Kidney (tissue), 14 donors: Measurements from ENCODE around the gene ADH6. TPM values are rescaled to one million over a fixed set of nuclear protein-coding genes. Genes with fewer than 3 reads are reported as not detected.
"Not testable (repeated sequence)": the region's sequence is repeated elsewhere in the genome, so short reads cannot be mapped to it uniquely, and the experiment has no call there.

Experiments used
- DNase-seq, 5 donors: peaks; one replicate each; pipeline ENCODE4 v3.0.0-alpha.2; 2013 to 2020
- FAIRE-seq: peaks from 2 replicates; lab custom pipeline; 2012; peaks lifted over from hg19 to GRCh38; lab: Jason Lieb, UNC
- H3K27ac ChIP-seq, 2 donors: one replicate each; pipeline ENCODE4 v1.7.0; 2013; ENCODE audit warnings: low read depth in 2 of 2, low read length in 2 of 2, inconsistent platforms in 1 of 2
- H3K27me3 ChIP-seq: one replicate; pipeline ENCODE4 v1.7.1; 2013; ENCODE audit warnings: low read length, inconsistent platforms; ENCODE audit not compliant: control insufficient read depth, insufficient read depth
- H3K36me3 ChIP-seq, 3 donors: one replicate each; pipeline versions ENCODE4 v1.7.0 to v1.7.1; 2013; ENCODE audit warnings: low read length in 3 of 3, control low read depth in 1 of 3, inconsistent platforms in 1 of 3; ENCODE audit not compliant: insufficient read depth in 3 of 3, control insufficient read depth in 2 of 3
- H3K4me1 ChIP-seq, 3 donors: one replicate each; pipeline versions ENCODE4 v1.7.0 to v1.7.1; 2013; ENCODE audit warnings: low read length in 3 of 3, inconsistent platforms in 1 of 3, low read depth in 1 of 3; ENCODE audit not compliant: control insufficient read depth in 2 of 3, insufficient read depth in 2 of 3
- H3K4me3 ChIP-seq, 3 donors: one replicate each; pipeline versions ENCODE4 v1.7.0 to v1.8.1; 2013; ENCODE audit warnings: low read length in 3 of 3, control low read depth in 1 of 3, inconsistent platforms in 1 of 3
- H3K9ac ChIP-seq, 3 donors: one replicate each; pipeline versions ENCODE4 v1.7.0 to v1.7.1; 2013; ENCODE audit warnings: low read length in 3 of 3, control low read depth in 1 of 3, inconsistent platforms in 1 of 3
- H3K9me3 ChIP-seq, 3 donors: one replicate each; pipeline versions ENCODE4 v1.7.0 to v1.7.1; 2013; ENCODE audit warnings: low read length in 3 of 3, control low read depth in 1 of 3, inconsistent platforms in 1 of 3; ENCODE audit not compliant: control insufficient read depth in 2 of 3, insufficient read depth in 1 of 3
- CTCF ChIP-seq: IDR thresholded peaks from 3 replicates; pipeline ENCODE4 v1.5.1; 2012; ENCODE audit warnings: mild to moderate bottlenecking, moderate library complexity, borderline replicate concordance; ENCODE audit not compliant: insufficient read depth; ENCODE audit errors: extremely low read depth
- intact Hi-C: fragments of 100-400 bp; cut with DNase I; formaldehyde crosslinking; loops from one replicate; pipeline ENCODE4 v1.11.1; 2022
- polyA plus RNA-seq: library from polyadenylated mRNA; stranded (reverse); fragments of 350-450 nt; fragmentation: Illumina TruSeq; extraction: RNeasy Lipid Tissue Mini Kit (QIAGEN cat#74804); gene quantifications from one replicate; pipeline ENCODE4 v1.2.3, GENCODE V29; 2014; ENCODE audit warnings: low read depth, low replicate concordance; ENCODE audit not compliant: insufficient read depth
- total RNA-seq: library from RNA; stranded (reverse); fragmentation: NEBNext Ultra II Directional; extraction: Animal tissue kit (Norgen Biotek cat#: 25700); gene quantifications from one replicate; pipeline ENCODE4 v1.2.1, GENCODE V29; 2021
- donor health status: control.
- donor health status: control.
- donor health status: control.
- donor health status: control.
- donor health status: control.
- donor health status: DM: yes; HTN: yes; CAD: no.
- donor health status: Normal renal cell carcinoma (clear cell type).

Gene ADH6
- total and polyA plus RNA-seq, 2 donors from 2014 or later = 10.2 to 39.2 TPM

GRCh38 chr4:99248714-99249113 is 29.7 kb upstream of the ADH6 start:
- FAIRE-seq = no peak
- H3K27me3 ChIP-seq = no peaks in the 10 kb centered on the region
- no peak overlapping the region for H3K27ac ChIP-seq
- H3K4me1 ChIP-seq = no peaks in the 10 kb centered on the region
- TF ChIP-seq CTCF = no peak
- H3K9me3 ChIP-seq = peaks cover 0 to 9% (median 0%) of the 10 kb centered on the region in 3 donors
- DNase-seq = no peak
- intact Hi-C loops = no loop called here
- no peaks in the 10 kb centered on the region for H3K36me3 ChIP-seq
- H3K9ac ChIP-seq = no peak overlapping the region
- no peak overlapping the region for H3K4me3 ChIP-seq

GRCh38 chr4:99235955-99236354 is 16.9 kb upstream of the ADH6 start:
- H3K27ac ChIP-seq = no peak overlapping the region
- intact Hi-C loops = no loop called here
- H3K36me3 ChIP-seq = no peaks in the 10 kb centered on the region
- FAIRE-seq (no peak), DNase-seq (no peak)
- peaks cover 0 to 1% (median 0%) of the 10 kb centered on the region in 3 donors for H3K9me3 ChIP-seq
- no peak overlapping the region for H3K4me3 ChIP-seq
- no peaks in the 10 kb centered on the region for H3K4me1 ChIP-seq
- no peak for TF ChIP-seq CTCF
- no peak overlapping the region for H3K9ac ChIP-seq
- H3K27me3 ChIP-seq = no peaks in the 10 kb centered on the region

- DNase-seq = peak in 1 of 5 donors; percentile 1
- no peak overlapping the region for H3K27ac ChIP-seq
- TF ChIP-seq CTCF = no peak
- H3K4me1 ChIP-seq = no peaks in the 10 kb centered on the region
- no peaks in the 10 kb centered on the region for H3K36me3 ChIP-seq
- H3K9me3 ChIP-seq = peaks cover 0 to 2% (median 0%) of the 10 kb centered on the region in 3 donors
- FAIRE-seq = no peak
- H3K27me3 ChIP-seq = no peaks in the 10 kb centered on the region
- no peak overlapping the region for H3K4me3 ChIP-seq
- H3K9ac ChIP-seq = no peak overlapping the region
- intact Hi-C loops = no loop called here
Observed at GRCh38 chr4:99234331-99235010, 15.4 kb upstream of the ADH6 start.

GRCh38 chr4:99233397-99233796 is 14.4 kb upstream of the ADH6 start:
- H3K36me3 ChIP-seq, H3K4me3 ChIP-seq, H3K27me3 ChIP-seq, H3K9ac ChIP-seq, DNase-seq, H3K4me1 ChIP-seq, H3K9me3 ChIP-seq, FAIRE-seq, H3K27ac ChIP-seq, intact Hi-C loops: not testable (repeated sequence)

GRCh38 chr4:99228706-99229105 is 9.7 kb upstream of the ADH6 start:
- H3K36me3 ChIP-seq, H3K9ac ChIP-seq, FAIRE-seq, H3K27me3 ChIP-seq, intact Hi-C loops, DNase-seq, H3K4me1 ChIP-seq, H3K27ac ChIP-seq, H3K4me3 ChIP-seq, H3K9me3 ChIP-seq: not testable (repeated sequence)

GRCh38 chr4:99227646-99228045 is 8.6 kb upstream of the ADH6 start:
- H3K4me3 ChIP-seq, H3K9me3 ChIP-seq, H3K27ac ChIP-seq, FAIRE-seq, DNase-seq, H3K27me3 ChIP-seq, H3K9ac ChIP-seq, H3K4me1 ChIP-seq, H3K36me3 ChIP-seq, intact Hi-C loops: not testable (repeated sequence)
